K562 (cell line): ENCODE results near the gene UBE3D. TPM values are rescaled to one million over a fixed set of nuclear protein-coding genes. Genes with fewer than 3 reads are reported as not detected.

ENCODE experiments used
- DMBX1 ChIP-seq: fragments of 250-450 bp; sonication (Bioruptor Pico); IDR thresholded peaks from 2 replicates; pipeline ENCODE4 v1.8.0; 2022; ENCODE audit warnings: inconsistent platforms, mild to moderate bottlenecking, moderate library complexity, borderline replicate concordance
- MAFG ChIP-seq: fragments of 450-650 bp; conservative IDR thresholded peaks from 2 replicates; pipeline ENCODE4 v1.6.1; 2016; ENCODE audit warnings: missing genetic modification characterization, missing compliant biosample characterization
- MTA2 ChIP-seq: fragments of 450-650 bp; IDR thresholded peaks from 2 replicates; pipeline ENCODE4 v1.6.1; 2016; ENCODE audit warnings: low read depth
- NFATC3 ChIP-seq: fragments of 450-650 bp; IDR thresholded peaks from 2 replicates; pipeline ENCODE4 v1.6.1; 2017; ENCODE audit warnings: mild to moderate bottlenecking
- SAFB ChIP-seq: fragments of 200-400 bp; formaldehyde crosslinking; IDR thresholded peaks from 2 replicates; pipeline ENCODE4 v1.6.1; 2017; ENCODE audit warnings: low read depth, low read length, borderline replicate concordance
- ZNF644 ChIP-seq: fragments of 200-800 bp; sonication (Bioruptor generic); IDR thresholded peaks from 2 replicates; pipeline ENCODE4 v1.6.1; 2016; ENCODE audit warnings: low read depth, missing genetic modification characterization, missing compliant biosample characterization
- polyA plus RNA-seq, 8 experiments: library from polyadenylated mRNA; depleted of rRNA in 4 of 8; stranded (reverse) in 5 of 8; unstranded in 3 of 8; fragments of >200 nt; fragmentation: Nextera tagmentation in 2 of 8; fragmentation: Illumina TruSeq in 1 of 8; extraction: Ambion mirVana in 2 of 8; extraction: Trizol in 1 of 8; gene quantifications; 2 replicates each; pipeline versions ENCODE4 v1.2.1 to v1.2.3, GENCODE V29; 2011 to 2014; ENCODE audit warnings: inconsistent platforms in 1 of 8, missing spikeins in 1 of 8
- total RNA-seq, 7 experiments: library from RNA; depleted of rRNA in 6 of 7; stranded (reverse); fragments of >200 nt in 6 of 7; fragmentation: Illumina TruSeq in 2 of 7; extraction: Trizol in 2 of 7; gene quantifications; 2 replicates each; pipeline versions ENCODE4 v1.2.1 to v1.2.3, GENCODE V29; 2011 to 2021; ENCODE audit warnings: low replicate concordance in 1 of 7
- TF ChIP-seq, protein P1 (sequence below), 2 experiments: IDR thresholded peaks in 1 of 2; conservative IDR thresholded peaks in 1 of 2; 2 replicates each; pipeline ENCODE4 v1.6.1; 2016; ENCODE audit warnings: low read depth in 2 of 2, mild to moderate bottlenecking in 1 of 2, missing compliant biosample characterization in 1 of 2, missing genetic modification characterization in 1 of 2, moderate library complexity in 1 of 2
- TF ChIP-seq, protein P2 (sequence below): fragments of 250-450 bp; sonication (Bioruptor Pico); IDR thresholded peaks from 2 replicates; pipeline ENCODE4 v1.4.0; 2020
- TF ChIP-seq, protein P3 (sequence below), 2 experiments: fragments of 250-450 bp in 1 of 2; fragments of 450-650 bp in 1 of 2; sonication (Bioruptor Pico) in 1 of 2; IDR thresholded peaks; 2 replicates each; pipeline versions ENCODE4 v1.6.1 to v1.8.0; 2016 to 2021; ENCODE audit warnings: mild to moderate bottlenecking in 2 of 2, moderate library complexity in 2 of 2, missing compliant biosample characterization in 1 of 2, missing genetic modification characterization in 1 of 2

UBE3D gene
- total and polyA plus RNA-seq, 9 of the 15 experiments (the other 6 are each of a cell fraction or from before 2014, with no cell fraction given) = 9.4 to 17.6 (median 11.9) TPM

DNA sequence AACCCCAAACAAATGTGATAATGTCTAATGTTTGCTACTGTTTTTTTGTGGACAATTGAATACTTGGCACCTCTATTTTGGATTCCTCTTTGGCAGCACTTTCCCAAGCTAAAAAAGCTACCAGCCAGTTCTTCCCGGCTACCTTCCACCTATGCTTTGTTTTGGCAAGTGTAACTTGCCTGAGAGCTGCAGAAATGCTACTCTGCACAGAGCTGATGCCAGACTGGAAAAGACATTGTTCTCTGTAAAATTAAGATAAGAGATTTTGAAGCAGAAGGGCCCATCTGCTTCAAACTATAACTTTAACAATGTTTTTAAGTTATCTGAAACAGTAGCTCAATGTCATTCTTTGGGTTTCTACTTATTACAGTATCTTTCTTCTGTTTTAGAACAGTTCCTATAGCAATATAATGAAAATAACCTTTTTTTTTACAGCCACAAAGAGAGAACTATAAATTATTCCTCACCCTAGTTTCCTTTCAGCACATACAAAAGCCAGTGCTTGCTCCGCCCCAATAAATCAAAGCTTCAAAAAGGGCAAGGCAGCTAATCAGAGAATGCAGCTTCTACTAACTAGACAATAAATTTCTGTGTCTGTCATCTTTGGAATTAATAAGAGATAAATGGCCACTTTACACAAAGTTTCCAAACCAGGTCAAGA, 183.1 kb downstream of the UBE3D start (continued):
- TF ChIP-seq ZNF644 (tag) (no peak), NFATC3 (no peak), DMBX1 (CRISPR knock-in tag) (peak; percentile 39; the same call in 1 of the 2 replicates), SAFB (no peak), MAFG (tag) (no peak), MTA2 (no peak)
- TF ChIP-seq, protein P1, sequence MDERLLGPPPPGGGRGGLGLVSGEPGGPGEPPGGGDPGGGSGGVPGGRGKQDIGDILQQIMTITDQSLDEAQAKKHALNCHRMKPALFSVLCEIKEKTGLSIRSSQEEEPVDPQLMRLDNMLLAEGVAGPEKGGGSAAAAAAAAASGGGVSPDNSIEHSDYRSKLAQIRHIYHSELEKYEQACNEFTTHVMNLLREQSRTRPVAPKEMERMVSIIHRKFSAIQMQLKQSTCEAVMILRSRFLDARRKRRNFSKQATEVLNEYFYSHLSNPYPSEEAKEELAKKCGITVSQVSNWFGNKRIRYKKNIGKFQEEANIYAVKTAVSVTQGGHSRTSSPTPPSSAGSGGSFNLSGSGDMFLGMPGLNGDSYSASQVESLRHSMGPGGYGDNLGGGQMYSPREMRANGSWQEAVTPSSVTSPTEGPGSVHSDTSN (CRISPR knock-in tag; IDR thresholded peaks at IDR 0.05; ENCODE audit: low read depth) = no peak
- TF ChIP-seq, protein P1 (tag; conservative IDR thresholded peaks at IDR 0.05; ENCODE audit: low read depth) = peak; percentile 98
- TF ChIP-seq, protein P2, sequence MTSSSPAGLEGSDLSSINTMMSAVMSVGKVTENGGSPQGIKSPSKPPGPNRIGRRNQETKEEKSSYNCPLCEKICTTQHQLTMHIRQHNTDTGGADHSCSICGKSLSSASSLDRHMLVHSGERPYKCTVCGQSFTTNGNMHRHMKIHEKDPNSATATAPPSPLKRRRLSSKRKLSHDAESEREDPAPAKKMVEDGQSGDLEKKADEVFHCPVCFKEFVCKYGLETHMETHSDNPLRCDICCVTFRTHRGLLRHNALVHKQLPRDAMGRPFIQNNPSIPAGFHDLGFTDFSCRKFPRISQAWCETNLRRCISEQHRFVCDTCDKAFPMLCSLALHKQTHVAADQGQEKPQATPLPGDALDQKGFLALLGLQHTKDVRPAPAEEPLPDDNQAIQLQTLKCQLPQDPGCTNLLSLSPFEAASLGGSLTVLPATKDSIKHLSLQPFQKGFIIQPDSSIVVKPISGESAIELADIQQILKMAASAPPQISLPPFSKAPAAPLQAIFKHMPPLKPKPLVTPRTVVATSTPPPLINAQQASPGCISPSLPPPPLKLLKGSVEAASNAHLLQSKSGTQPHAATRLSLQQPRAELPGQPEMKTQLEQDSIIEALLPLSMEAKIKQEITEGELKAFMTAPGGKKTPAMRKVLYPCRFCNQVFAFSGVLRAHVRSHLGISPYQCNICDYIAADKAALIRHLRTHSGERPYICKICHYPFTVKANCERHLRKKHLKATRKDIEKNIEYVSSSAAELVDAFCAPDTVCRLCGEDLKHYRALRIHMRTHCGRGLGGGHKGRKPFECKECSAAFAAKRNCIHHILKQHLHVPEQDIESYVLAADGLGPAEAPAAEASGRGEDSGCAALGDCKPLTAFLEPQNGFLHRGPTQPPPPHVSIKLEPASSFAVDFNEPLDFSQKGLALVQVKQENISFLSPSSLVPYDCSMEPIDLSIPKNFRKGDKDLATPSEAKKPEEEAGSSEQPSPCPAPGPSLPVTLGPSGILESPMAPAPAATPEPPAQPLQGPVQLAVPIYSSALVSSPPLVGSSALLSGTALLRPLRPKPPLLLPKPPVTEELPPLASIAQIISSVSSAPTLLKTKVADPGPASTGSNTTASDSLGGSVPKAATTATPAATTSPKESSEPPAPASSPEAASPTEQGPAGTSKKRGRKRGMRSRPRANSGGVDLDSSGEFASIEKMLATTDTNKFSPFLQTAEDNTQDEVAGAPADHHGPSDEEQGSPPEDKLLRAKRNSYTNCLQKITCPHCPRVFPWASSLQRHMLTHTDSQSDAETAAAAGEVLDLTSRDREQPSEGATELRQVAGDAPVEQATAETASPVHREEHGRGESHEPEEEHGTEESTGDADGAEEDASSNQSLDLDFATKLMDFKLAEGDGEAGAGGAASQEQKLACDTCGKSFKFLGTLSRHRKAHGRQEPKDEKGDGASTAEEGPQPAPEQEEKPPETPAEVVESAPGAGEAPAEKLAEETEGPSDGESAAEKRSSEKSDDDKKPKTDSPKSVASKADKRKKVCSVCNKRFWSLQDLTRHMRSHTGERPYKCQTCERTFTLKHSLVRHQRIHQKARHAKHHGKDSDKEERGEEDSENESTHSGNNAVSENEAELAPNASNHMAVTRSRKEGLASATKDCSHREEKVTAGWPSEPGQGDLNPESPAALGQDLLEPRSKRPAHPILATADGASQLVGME (CRISPR knock-in tag) = no peak
- TF ChIP-seq, protein P3, sequence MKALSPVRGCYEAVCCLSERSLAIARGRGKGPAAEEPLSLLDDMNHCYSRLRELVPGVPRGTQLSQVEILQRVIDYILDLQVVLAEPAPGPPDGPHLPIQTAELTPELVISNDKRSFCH (CRISPR knock-in tag; IDR thresholded peaks at IDR 0.05) = no peak
- TF ChIP-seq, protein P3 (tag; IDR thresholded peaks at IDR 0.05) = peak; percentile 32; the same call in 1 of the 2 replicates
